Right lobe of liver (tissue), 6 donors: ENCODE data around the gene TMEM37. TPM values are rescaled to one million over a fixed set of nuclear protein-coding genes. Genes with fewer than 3 reads are reported as not detected.
A peak's percentile ranks its signal among the peaks of the same experiment; 100 is the strongest.

Experiments
- ATAC-seq, 4 donors: fragments of 200-7000 bp; cut with Tn5 transposase; one replicate each; pipeline ENCODE4 v1.9.1; 2020; ENCODE audit warnings: mild to moderate bottlenecking in 4 of 4, moderate library complexity in 4 of 4
- DNase-seq, 3 donors: peaks; one replicate each; pipeline ENCODE4 v3.0.0-alpha.2; 2020
- H3K27ac ChIP-seq, 3 donors: fragments of 200-600 bp; one replicate each; pipeline ENCODE4 v1.8.0; 2022
- H3K27me3 ChIP-seq, 2 donors: fragments of 200-600 bp; one replicate each; pipeline ENCODE4 v1.8.0; 2022
- H3K36me3 ChIP-seq, 4 donors: fragments of 200-600 bp; sonication (generic) in 1 of 4; one replicate each; pipeline versions ENCODE4 v1.5.1 to v1.8.0; 2017 to 2022; ENCODE audit warnings: control low read depth in 1 of 4
- H3K4me1 ChIP-seq, 4 donors: fragments of 200-600 bp; sonication (generic) in 1 of 4; one replicate each; pipeline versions ENCODE4 v1.5.1 to v1.8.0; 2017 to 2022; ENCODE audit warnings: control low read depth in 1 of 4
- H3K4me3 ChIP-seq, 3 donors: fragments of 200-600 bp; one replicate each; pipeline ENCODE4 v1.8.0; 2022
- H3K9me3 ChIP-seq, 4 donors: fragments of 200-600 bp; sonication (generic) in 1 of 4; one replicate each; pipeline versions ENCODE4 v1.5.1 to v1.8.0; 2017 to 2022; ENCODE audit warnings: control low read depth in 1 of 4
- POLR2A ChIP-seq: fragments of 450-650 bp; IDR thresholded peaks from one replicate; pipeline ENCODE4 v1.6.1; 2017; ENCODE audit warnings: antibody characterized with exemption, mild to moderate bottlenecking
- WGBS: methylation state at CpG from one replicate; pipeline ENCODE4 v1.1.6; 2018; ENCODE audit warnings: low coverage, low lambda C conversion rate; ENCODE audit not compliant: insufficient coverage; ENCODE audit errors: missing lambda C conversion rate; 5-methylcytosine and 5-hydroxymethylcytosine counted together
- intact Hi-C, 2 donors: fragments of 100-400 bp; cut with DNase I; formaldehyde crosslinking; loops; one replicate each; pipeline versions ENCODE4 v1.11.2 to v1.14.1; 2022
- total RNA-seq, 6 experiments: library from RNA; depleted of rRNA in 2 of 6; stranded (reverse); fragments of >200 nt in 2 of 6; fragmentation: NEBNext Ultra II Directional in 3 of 6; extraction: Animal tissue kit (Norgen Biotek cat#: 25700) in 3 of 6; gene quantifications; one replicate each; pipeline versions ENCODE4 v1.1.0 to v1.2.4, GENCODE V29; 2016 to 2023
- TF ChIP-seq, protein P1 (sequence below), 4 donors: fragments of 200-600 bp in 3 of 4; fragments of 450-650 bp in 1 of 4; IDR thresholded peaks; one replicate each; pipeline versions ENCODE4 v1.5.1 to v1.8.0; 2016 to 2022; ENCODE audit warnings: antibody characterized with exemption in 4 of 4, mild to moderate bottlenecking in 2 of 4
- donor health status: DM: no; HTN: yes; CAD: no.
- donor health status: DM: no; HTN: no; CAD: no.
- donor health status: DM: no; HTN: no; CAD: no.
- donor health status: DM: no; HTN: yes; CAD: no.
- donor health status: DM: no; HTN: yes; CAD: no.

The TMEM37 gene
- total RNA-seq, 6 experiments from 2014 or later = 37.3 to 96.6 (median 73.5) TPM

DNA sequence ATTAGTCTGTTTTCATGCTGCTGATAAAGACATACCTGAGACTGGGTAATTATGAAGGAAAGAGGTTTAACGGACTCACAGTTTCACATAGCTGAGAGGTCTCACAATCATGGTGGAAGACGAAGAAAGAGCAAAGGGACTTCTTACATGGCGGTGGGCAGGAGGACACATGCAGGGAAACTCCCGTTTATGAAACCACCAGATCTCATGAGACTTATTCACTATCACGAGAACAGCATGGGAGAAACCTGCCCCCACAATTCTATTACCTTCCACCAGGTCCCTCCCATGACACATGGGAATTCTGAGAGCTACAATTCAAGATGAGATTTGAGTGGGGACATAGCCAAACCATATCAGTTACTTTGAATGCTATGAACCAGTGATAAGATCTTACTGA, 48.5 kb downstream of the TMEM37 start:
- WGBS = 78% methylated on average over 5 of the region's 5 CpGs
- no peak for ATAC-seq
- Histone ChIP-seq H3K27me3 (no peaks in the 10 kb centered on the region), H3K36me3 (no peaks in the 10 kb centered on the region), H3K9me3 (no peaks in the 10 kb centered on the region), H3K4me1 (peaks cover 0 to 26% (median 3%) of the 10 kb centered on the region in 4 donors), H3K4me3 (no peak overlapping the region), H3K27ac (no peak overlapping the region)
- TF ChIP-seq, protein P1, sequence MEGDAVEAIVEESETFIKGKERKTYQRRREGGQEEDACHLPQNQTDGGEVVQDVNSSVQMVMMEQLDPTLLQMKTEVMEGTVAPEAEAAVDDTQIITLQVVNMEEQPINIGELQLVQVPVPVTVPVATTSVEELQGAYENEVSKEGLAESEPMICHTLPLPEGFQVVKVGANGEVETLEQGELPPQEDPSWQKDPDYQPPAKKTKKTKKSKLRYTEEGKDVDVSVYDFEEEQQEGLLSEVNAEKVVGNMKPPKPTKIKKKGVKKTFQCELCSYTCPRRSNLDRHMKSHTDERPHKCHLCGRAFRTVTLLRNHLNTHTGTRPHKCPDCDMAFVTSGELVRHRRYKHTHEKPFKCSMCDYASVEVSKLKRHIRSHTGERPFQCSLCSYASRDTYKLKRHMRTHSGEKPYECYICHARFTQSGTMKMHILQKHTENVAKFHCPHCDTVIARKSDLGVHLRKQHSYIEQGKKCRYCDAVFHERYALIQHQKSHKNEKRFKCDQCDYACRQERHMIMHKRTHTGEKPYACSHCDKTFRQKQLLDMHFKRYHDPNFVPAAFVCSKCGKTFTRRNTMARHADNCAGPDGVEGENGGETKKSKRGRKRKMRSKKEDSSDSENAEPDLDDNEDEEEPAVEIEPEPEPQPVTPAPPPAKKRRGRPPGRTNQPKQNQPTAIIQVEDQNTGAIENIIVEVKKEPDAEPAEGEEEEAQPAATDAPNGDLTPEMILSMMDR (IDR thresholded peaks at IDR 0.05) = no peak
- TF ChIP-seq POLR2A = no peak
- DNase-seq = no peak
- intact Hi-C loops = no loop called here

DNA sequence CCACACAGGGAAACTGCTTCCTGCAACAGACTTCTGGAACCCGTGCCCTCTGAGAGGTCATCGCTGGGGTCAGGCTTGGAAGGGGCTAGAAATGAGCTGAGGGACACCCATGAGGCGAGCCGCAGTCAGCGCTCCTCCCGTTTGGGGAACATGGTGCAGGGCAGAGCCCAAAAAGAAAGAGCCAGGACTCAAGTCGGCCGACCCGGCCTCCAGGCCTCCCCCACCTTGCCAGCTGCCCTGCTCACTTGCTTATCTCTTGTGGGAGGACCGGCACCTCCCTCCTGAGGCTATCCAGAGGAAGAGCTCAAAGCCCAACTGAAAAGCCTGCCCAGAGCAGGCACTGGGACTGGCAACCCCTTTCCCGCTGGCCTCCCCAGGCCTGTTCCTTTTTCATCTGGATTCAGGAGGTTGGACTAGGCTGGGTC, 49.1 kb downstream of the TMEM37 start:
- 67% methylated on average over 1 of the region's 11 CpGs for WGBS
- peaks cover 0 to 30% (median 6%) of the 10 kb centered on the region in 4 donors for H3K4me1 ChIP-seq
- ATAC-seq = no peak
- no peaks in the 10 kb centered on the region for H3K36me3 ChIP-seq
- no peak overlapping the region for H3K27ac ChIP-seq
- no peak for DNase-seq
- H3K9me3 ChIP-seq = no peaks in the 10 kb centered on the region
- no peaks in the 10 kb centered on the region for H3K27me3 ChIP-seq
- TF ChIP-seq, protein P1 (IDR thresholded peaks at IDR 0.05) = no peak
- no peak for TF ChIP-seq POLR2A
- intact Hi-C loops = no loop called here
- H3K4me3 ChIP-seq = no peak overlapping the region

DNA sequence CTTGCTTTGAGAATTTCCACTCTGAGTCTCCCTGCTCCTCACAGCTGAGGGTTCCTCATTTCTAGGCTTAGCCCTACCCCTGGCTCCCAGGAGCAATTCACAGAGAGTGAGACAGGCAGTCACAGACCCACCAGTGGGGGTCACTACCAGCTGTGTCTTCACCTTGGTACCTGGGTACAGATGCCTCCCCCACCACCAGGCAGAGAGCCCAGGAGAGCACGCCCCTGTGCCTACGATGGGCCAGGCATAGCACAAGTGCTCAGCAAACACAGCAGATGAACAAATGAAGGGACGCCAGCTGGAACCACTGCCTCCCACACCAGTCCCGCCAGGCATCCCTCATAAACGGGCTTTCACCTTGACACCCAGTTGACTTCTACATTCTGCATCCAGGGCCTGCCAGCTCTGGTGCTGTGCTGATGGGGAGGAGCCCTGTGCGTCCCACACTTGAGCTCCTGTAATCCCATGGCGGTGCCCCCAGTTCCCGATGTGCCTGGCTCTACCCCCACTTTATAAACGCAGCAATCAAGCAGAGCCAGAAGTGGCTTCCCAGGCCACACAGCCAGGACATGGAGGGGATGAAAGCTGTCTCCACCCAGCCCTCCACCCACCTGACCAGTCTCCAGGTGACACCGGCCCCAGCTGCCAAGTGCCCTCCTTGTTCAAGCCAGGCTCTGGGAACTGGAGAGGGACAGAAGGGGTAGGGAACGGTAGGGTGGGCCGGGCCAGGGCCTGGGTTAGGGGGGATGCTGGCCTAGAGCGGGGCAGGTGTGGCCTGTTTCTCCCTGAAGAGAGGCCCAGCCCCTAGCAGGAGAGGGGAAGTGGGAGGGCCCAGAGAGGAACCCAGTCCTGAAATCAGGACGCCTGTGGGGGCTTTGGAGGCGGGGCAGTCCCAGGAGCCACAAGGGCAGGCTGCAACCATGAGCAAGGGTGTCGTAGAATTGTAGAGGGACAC, 50.1 kb downstream of the TMEM37 start:
- ATAC-seq (no peak), DNase-seq (no peak)
- intact Hi-C loops = no loop called here
- H3K4me1 ChIP-seq = peaks cover 0 to 37% (median 11%) of the 10 kb centered on the region in 4 donors
- no peaks in the 10 kb centered on the region for H3K36me3 ChIP-seq
- no peaks in the 10 kb centered on the region for H3K9me3 ChIP-seq
- TF ChIP-seq, protein P1 (IDR thresholded peaks at IDR 0.05) = no peak
- no peak for TF ChIP-seq POLR2A
- no peak overlapping the region for H3K4me3 ChIP-seq
- WGBS = 81% methylated on average over 7 of the region's 16 CpGs
- H3K27me3 ChIP-seq = no peaks in the 10 kb centered on the region
- H3K27ac ChIP-seq = no peak overlapping the region

DNA sequence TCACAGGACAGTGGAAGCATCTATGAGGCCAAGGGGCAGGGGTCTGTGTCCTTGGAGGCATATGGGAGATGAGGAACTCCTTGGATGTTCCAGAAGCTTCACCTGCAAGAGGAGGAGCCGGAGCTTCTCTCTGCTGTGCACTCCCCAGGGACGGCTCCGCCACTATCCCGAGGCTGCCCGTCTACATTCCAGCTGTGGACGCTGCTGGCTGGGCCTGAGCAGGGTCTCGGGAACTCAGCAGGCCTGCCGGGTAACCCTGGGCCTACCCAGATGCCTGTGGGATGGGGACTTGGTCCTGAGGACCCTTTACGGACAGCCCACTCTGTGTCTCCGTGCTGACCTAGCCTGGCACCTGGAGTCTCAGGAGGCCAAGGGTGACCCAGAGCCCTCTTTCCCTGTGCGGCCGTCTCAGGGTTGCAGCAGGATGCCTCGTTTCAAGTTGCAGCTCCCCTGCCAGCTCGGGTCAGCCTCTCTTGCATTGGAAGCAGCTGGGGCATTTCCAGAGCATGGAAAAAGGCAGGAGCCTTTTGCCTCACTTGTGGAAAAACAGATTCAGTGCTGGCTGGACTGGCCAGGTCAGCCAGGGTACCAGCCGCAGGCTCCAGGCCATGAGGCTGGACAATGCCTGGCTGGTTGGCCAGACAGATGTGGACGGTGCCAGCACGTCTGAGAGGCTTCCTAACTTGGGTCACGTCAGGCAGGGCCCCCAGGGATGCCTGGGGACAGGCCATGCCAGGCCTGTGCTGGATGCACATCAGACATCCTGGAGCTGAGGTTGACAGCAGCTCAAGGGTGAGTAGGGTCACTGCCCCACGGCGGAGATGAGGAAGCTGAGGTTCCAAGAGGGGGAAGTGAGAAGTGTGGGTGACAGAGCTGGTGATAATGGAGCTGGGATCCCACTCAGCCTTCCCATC, 51.1 kb downstream of the TMEM37 start:
- Histone ChIP-seq H3K27ac (peak overlapping the region in 2 of 3 donors; percentile 32 to 39), H3K27me3 (no peaks in the 10 kb centered on the region), H3K9me3 (no peaks in the 10 kb centered on the region), H3K36me3 (no peaks in the 10 kb centered on the region), H3K4me1 (peaks cover 0 to 45% (median 15%) of the 10 kb centered on the region in 4 donors), H3K4me3 (no peak overlapping the region)
- ATAC-seq (peak in 3 of 4 donors; percentile 0 to 19 (median 6)), DNase-seq (peak in 1 of 3 donors; percentile 58)
- intact Hi-C loops = no loop called here
- WGBS = no CpG with 5 or more reads among the region's 20 CpGs
- TF ChIP-seq, protein P1 (IDR thresholded peaks at IDR 0.05) = no peak
- TF ChIP-seq POLR2A = no peak
